Testis (tissue), 2 donors: Measurements from ENCODE around the gene CYP3A7.

Source experiments
- POLR2A ChIP-seq: fragments of 450-650 bp; IDR thresholded peaks from one replicate; pipeline ENCODE4 v1.6.1; 2017; ENCODE audit warnings: antibody characterized with exemption, mild to moderate bottlenecking, moderate library complexity
- TF ChIP-seq, protein P1 (sequence below), 3 experiments: fragments of 450-650 bp in 2 of 3; fragments of 200-600 bp in 1 of 3; sonication (generic) in 1 of 3; IDR thresholded peaks; one replicate each; pipeline ENCODE4 v1.5.1; 2016 to 2019; ENCODE audit warnings: antibody characterized with exemption in 3 of 3, mild to moderate bottlenecking in 2 of 3, moderate library complexity in 1 of 3

DNA sequence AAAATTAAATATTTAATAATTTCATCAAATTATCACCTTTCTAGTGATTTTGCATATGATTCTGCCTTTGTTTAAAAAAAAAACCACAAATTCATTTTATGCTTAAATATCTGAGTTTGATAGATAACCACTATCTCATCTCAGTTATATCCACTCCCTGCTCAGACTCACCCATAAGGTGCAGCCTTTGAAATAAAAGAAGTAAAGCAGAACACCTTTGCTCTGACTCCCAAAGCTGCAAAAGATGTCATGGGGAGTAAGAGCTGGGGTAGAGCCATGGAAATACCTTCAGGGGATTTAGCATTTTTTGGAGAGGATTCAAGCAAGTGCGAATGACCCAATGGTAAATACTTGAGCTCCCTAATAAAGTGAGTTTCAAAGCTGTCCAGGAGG is 40.1 kb downstream of the CYP3A7 start:
- no peak for TF ChIP-seq POLR2A
- TF ChIP-seq, protein P1, sequence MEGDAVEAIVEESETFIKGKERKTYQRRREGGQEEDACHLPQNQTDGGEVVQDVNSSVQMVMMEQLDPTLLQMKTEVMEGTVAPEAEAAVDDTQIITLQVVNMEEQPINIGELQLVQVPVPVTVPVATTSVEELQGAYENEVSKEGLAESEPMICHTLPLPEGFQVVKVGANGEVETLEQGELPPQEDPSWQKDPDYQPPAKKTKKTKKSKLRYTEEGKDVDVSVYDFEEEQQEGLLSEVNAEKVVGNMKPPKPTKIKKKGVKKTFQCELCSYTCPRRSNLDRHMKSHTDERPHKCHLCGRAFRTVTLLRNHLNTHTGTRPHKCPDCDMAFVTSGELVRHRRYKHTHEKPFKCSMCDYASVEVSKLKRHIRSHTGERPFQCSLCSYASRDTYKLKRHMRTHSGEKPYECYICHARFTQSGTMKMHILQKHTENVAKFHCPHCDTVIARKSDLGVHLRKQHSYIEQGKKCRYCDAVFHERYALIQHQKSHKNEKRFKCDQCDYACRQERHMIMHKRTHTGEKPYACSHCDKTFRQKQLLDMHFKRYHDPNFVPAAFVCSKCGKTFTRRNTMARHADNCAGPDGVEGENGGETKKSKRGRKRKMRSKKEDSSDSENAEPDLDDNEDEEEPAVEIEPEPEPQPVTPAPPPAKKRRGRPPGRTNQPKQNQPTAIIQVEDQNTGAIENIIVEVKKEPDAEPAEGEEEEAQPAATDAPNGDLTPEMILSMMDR (IDR thresholded peaks at IDR 0.05), result no peak
